SHP77 (cell line): ENCODE results near the gene MRPS22.
"Not testable (repeated sequence)": the region's sequence is repeated elsewhere in the genome, so short reads cannot be mapped to it uniquely, and the experiment has no call there.

ENCODE experiments used
- DNase-seq, 2 experiments: peaks; one replicate each; lab custom pipeline; 2025; lab: John Stamatoyannopoulos, UW

Gene MRPS22

DNA sequence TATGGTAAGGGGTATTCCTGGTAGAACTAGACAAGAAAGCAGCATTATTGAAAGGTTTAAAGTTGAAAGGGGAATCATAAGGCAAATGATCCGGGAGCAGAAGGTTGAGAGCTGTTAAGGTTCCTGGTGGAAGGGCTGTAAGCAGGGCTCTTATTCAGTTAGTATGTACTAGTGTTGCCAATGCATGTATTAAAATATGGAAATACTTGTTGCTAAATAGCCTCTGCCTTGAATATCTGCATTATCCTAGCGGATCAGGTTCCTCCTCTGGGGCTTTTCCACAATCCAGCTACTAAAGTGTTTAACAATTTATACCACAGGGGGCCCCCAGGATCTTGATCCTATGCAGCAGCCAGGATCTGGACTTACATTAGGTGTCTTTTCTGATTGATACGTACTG is 52.9 kb downstream of the MRPS22 start:
- DNase-seq = no peak

- DNase-seq = not testable (repeated sequence)
Observed at GRCh38 chr3:139401155-139401554, 57.3 kb downstream of the MRPS22 start.
